CD4-positive, alpha-beta memory T cell (primary cell): ENCODE measurements around the gene METTL25. TPM values are rescaled to one million over a fixed set of nuclear protein-coding genes. Genes with fewer than 3 reads are reported as not detected.
"Not testable (repeated sequence)": the region's sequence is repeated elsewhere in the genome, so short reads cannot be mapped to it uniquely, and the experiment has no call there.

Source experiments
- CTCF ChIA-PET: fragments of 350-600 bp; sonication (Branson Sonifier 250); formaldehyde crosslinking; loops from one replicate; lab custom pipeline; 2021; ENCODE audit warnings: inconsistent platforms; ENCODE audit not compliant: partially characterized antibody; lab: Charles Lee
- POLR2A ChIA-PET: fragments of 350-600 bp; sonication (Branson Sonifier 250); formaldehyde crosslinking; loops from one replicate; lab custom pipeline; 2021; ENCODE audit not compliant: partially characterized antibody; lab: Charles Lee
- DNase-seq, 5 donors: peaks; one replicate each; pipeline versions ENCODE4 v3.0.0 to v3.0.0-alpha.2; 2020 to 2022; ENCODE audit warnings: mixed read lengths in 1 of 5
- H3K27ac ChIP-seq: one replicate; pipeline ENCODE4 v1.7.0; 2013; ENCODE audit warnings: low read depth, low read length
- H3K27me3 ChIP-seq: 2 replicates; pipeline ENCODE4 v1.7.0; 2013; ENCODE audit warnings: mild to moderate bottlenecking, low read length, moderate library complexity; ENCODE audit not compliant: insufficient read depth
- H3K36me3 ChIP-seq: 2 replicates; pipeline ENCODE4 v1.7.0; 2013; ENCODE audit warnings: mild to moderate bottlenecking, low read length, moderate library complexity; ENCODE audit not compliant: insufficient read depth
- H3K4me1 ChIP-seq: 2 replicates; pipeline ENCODE4 v1.7.0; 2013; ENCODE audit warnings: mild to moderate bottlenecking, low read length, moderate library complexity; ENCODE audit not compliant: insufficient read depth
- H3K4me3 ChIP-seq, 2 donors: one replicate each; pipeline ENCODE4 v1.7.0; 2013; ENCODE audit warnings: low read length in 2 of 2, mild to moderate bottlenecking in 1 of 2
- H3K9me3 ChIP-seq, 2 donors: one replicate each; pipeline ENCODE4 v1.7.0; 2013; ENCODE audit warnings: low read length in 2 of 2, control low read depth in 1 of 2; ENCODE audit not compliant: control insufficient read depth in 1 of 2
- H3K27ac Mint-ChIP-seq, 7 donors: one replicate each; pipeline ENCODE4 v1.8.0; 2020 to 2021; ENCODE audit warnings: mixed read lengths in 7 of 7, mild to moderate bottlenecking in 6 of 7, inconsistent platforms in 3 of 7, moderate library complexity in 3 of 7
- H3K27me3 Mint-ChIP-seq, 2 donors: one replicate each; pipeline ENCODE4 v1.8.0; 2020 to 2021; ENCODE audit warnings: mixed read lengths in 2 of 2
- H3K36me3 Mint-ChIP-seq, 2 donors: one replicate each; pipeline ENCODE4 v1.8.0; 2020 to 2021; ENCODE audit warnings: mixed read lengths in 2 of 2, inconsistent platforms in 1 of 2, mild to moderate bottlenecking in 1 of 2
- H3K4me1 Mint-ChIP-seq, 4 donors: one replicate each; pipeline ENCODE4 v1.8.0; 2020 to 2021; ENCODE audit warnings: mixed read lengths in 4 of 4, mild to moderate bottlenecking in 1 of 4
- H3K4me3 Mint-ChIP-seq, 8 donors: one replicate each; pipeline ENCODE4 v1.8.0; 2020 to 2021; ENCODE audit warnings: mixed read lengths in 8 of 8, mild to moderate bottlenecking in 7 of 8, moderate library complexity in 6 of 8, inconsistent platforms in 3 of 8
- H3K9me3 Mint-ChIP-seq, 8 donors: one replicate each; pipeline ENCODE4 v1.8.0; 2020 to 2021; ENCODE audit warnings: mixed read lengths in 8 of 8, mild to moderate bottlenecking in 5 of 8, inconsistent platforms in 3 of 8, moderate library complexity in 1 of 8
- intact Hi-C: fragments of 100-400 bp; cut with micrococcal nuclease; formaldehyde crosslinking; loops from one replicate; pipeline ENCODE4 v1.15.1; 2023
- polyA plus RNA-seq, 2 donors: library from polyadenylated mRNA; unstranded; fragments of 300-500 nt; fragmentation: Illumina TruSeq; gene quantifications; one replicate each; pipeline ENCODE4 v1.2.3, GENCODE V29; 2021
- total RNA-seq, 2 experiments: library from RNA; stranded (reverse); gene quantifications; one replicate each; pipeline ENCODE4 v1.2.3, GENCODE V29; 2021

The METTL25 gene
- total and polyA plus RNA-seq, 4 experiments from 2014 or later, result 9.9 to 26.3 (median 18.1) TPM

- Mint-ChIP-seq H3K4me1 (no peaks in the 10 kb centered on the region), H3K9me3 (no peaks in the 10 kb centered on the region), H3K4me3 (no peak overlapping the region), H3K27me3 (peaks cover 0 to 3% of the 10 kb centered on the region in 2 donors), H3K27ac (peak overlapping the region in 1 of 7 donors; percentile 23), H3K36me3 (no peaks in the 10 kb centered on the region)
- H3K9me3 ChIP-seq, result no peaks in the 10 kb centered on the region
- intact Hi-C loops, result no loop called here
- no peak overlapping the region for H3K4me3 ChIP-seq
- POLR2A ChIA-PET, result no interaction called here
- no peak overlapping the region for H3K27ac ChIP-seq
- no peaks in the 10 kb centered on the region for H3K36me3 ChIP-seq
- no peaks in the 10 kb centered on the region for H3K27me3 ChIP-seq
- no peak for DNase-seq
- CTCF ChIA-PET, result interaction anchor here (1.0 to 1.1 kb wide), 2 partner anchors 11 to 685 kb away, joined by 3 read pairs; no protein-coding TSS in a partner anchor
- no peaks in the 10 kb centered on the region for H3K4me1 ChIP-seq
Measured at GRCh38 chr12:82329508-82329907, 28.8 kb upstream of the METTL25 start.

GRCh38 chr12:82350161-82350560 lies 8.2 kb upstream of the METTL25 start:
- no peak overlapping the region for H3K27ac ChIP-seq
- H3K27me3 ChIP-seq, result no peaks in the 10 kb centered on the region
- CTCF ChIA-PET, result interaction anchor here (1.3 kb wide), 1 partner anchor 8 kb away, joined by 6 read pairs; the partner anchor contains the start of genes CCDC59 and METTL25
- peaks cover 14 to 55% of the 10 kb centered on the region in 2 donors for H3K36me3 Mint-ChIP-seq
- H3K9me3 ChIP-seq, result no peaks in the 10 kb centered on the region
- peaks cover 0 to 2% (median 0%) of the 10 kb centered on the region in 8 donors for H3K9me3 Mint-ChIP-seq
- H3K4me3 ChIP-seq, result no peak overlapping the region
- intact Hi-C loops, result no loop called here
- no peaks in the 10 kb centered on the region for H3K27me3 Mint-ChIP-seq
- no peak for DNase-seq
- peaks cover 22% of the 10 kb centered on the region for H3K36me3 ChIP-seq
- no peak overlapping the region for H3K4me3 Mint-ChIP-seq
- peaks cover 2 to 6% (median 4%) of the 10 kb centered on the region in 4 donors for H3K4me1 Mint-ChIP-seq
- POLR2A ChIA-PET, result no interaction called here
- peaks cover 4% of the 10 kb centered on the region for H3K4me1 ChIP-seq
- H3K27ac Mint-ChIP-seq, result peak overlapping the region in 1 of 7 donors; percentile 41

GRCh38 chr12:82351390-82351789 lies 6.9 kb upstream of the METTL25 start:
- intact Hi-C loops, result no loop called here
- H3K36me3 ChIP-seq, result peaks cover 34% of the 10 kb centered on the region

GRCh38 chr12:82357340-82357739 lies 989 bp upstream of the METTL25 start:
- Histone ChIP-seq H3K27me3 (no peaks in the 10 kb centered on the region), H3K4me3 (peak overlapping the region; percentile 94 to 96), H3K4me1 (peaks cover 43% of the 10 kb centered on the region), H3K9me3 (no peaks in the 10 kb centered on the region), H3K27ac (peak overlapping the region; percentile 96), H3K36me3 (peaks cover 29% of the 10 kb centered on the region)
- Mint-ChIP-seq H3K27me3 (peaks cover 2% of the 10 kb centered on the region in 2 donors), H3K4me3 (peak overlapping the region; percentile 96 to 100 (median 98)), H3K4me1 (peaks cover 35 to 65% (median 50%) of the 10 kb centered on the region in 4 donors), H3K9me3 (peaks cover 0 to 6% (median 0%) of the 10 kb centered on the region in 8 donors), H3K27ac (peak overlapping the region; percentile 98 to 100 (median 99)), H3K36me3 (peaks cover 40 to 52% of the 10 kb centered on the region in 2 donors)
- DNase-seq, result no peak
- CTCF ChIA-PET, result interaction anchor here (1.1 to 3.2 kb wide), 7 partner anchors 9 to 329 kb away, joined by 3 to 24 read pairs (median 4); partner anchors contain the start of gene TMTC2
- intact Hi-C loops, result no loop called here
- POLR2A ChIA-PET, result interaction anchor here (1.2 to 1.5 kb wide), 2 partner anchors 15 to 329 kb away, joined by 3 to 4 read pairs; partner anchors contain the start of gene TMTC2

More at GRCh38 chr12:82351390-82351789, 6.9 kb upstream of the METTL25 start:
- Mint-ChIP-seq H3K4me3 (no peak overlapping the region), H3K27ac (peak overlapping the region in 1 of 7 donors; percentile 48), H3K27me3 (no peaks in the 10 kb centered on the region), H3K4me1 (peaks cover 9 to 17% (median 15%) of the 10 kb centered on the region in 4 donors), H3K36me3 (peaks cover 24 to 67% of the 10 kb centered on the region in 2 donors), H3K9me3 (peaks cover 0 to 2% (median 0%) of the 10 kb centered on the region in 8 donors)
- no peak for DNase-seq
- Histone ChIP-seq H3K9me3 (no peaks in the 10 kb centered on the region), H3K4me3 (no peak overlapping the region), H3K4me1 (peaks cover 16% of the 10 kb centered on the region), H3K27me3 (no peaks in the 10 kb centered on the region), H3K27ac (no peak overlapping the region)
- CTCF ChIA-PET, result interaction anchor here (0.6 kb wide), 1 partner anchor 14 kb away, joined by 3 read pairs; no protein-coding TSS in a partner anchor
- POLR2A ChIA-PET, result no interaction called here

- H3K27ac ChIP-seq, result peak overlapping the region; percentile 96
- Mint-ChIP-seq H3K27ac (peak overlapping the region; percentile 98 to 100 (median 99)), H3K4me3 (peak overlapping the region; percentile 96 to 100 (median 98)), H3K27me3 (peaks cover 2% of the 10 kb centered on the region in 2 donors), H3K36me3 (peaks cover 40 to 52% of the 10 kb centered on the region in 2 donors), H3K9me3 (peaks cover 0 to 6% (median 0%) of the 10 kb centered on the region in 8 donors), H3K4me1 (peaks cover 37 to 69% (median 53%) of the 10 kb centered on the region in 4 donors)
- peaks cover 26% of the 10 kb centered on the region for H3K36me3 ChIP-seq
- ChIA-PET POLR2A (interaction anchor here (1.2 to 1.5 kb wide), 3 partner anchors 14 to 365 kb away, joined by 3 to 12 read pairs (median 5); partner anchors contain the start of gene TMTC2), CTCF (interaction anchor here (1.0 to 3.2 kb wide), 10 partner anchors 8 to 714 kb away, joined by 3 to 24 read pairs (median 5); partner anchors contain the start of gene TMTC2)
- peaks cover 43% of the 10 kb centered on the region for H3K4me1 ChIP-seq
- H3K9me3 ChIP-seq, result no peaks in the 10 kb centered on the region
- peak overlapping the region; percentile 94 to 96 for H3K4me3 ChIP-seq
- H3K27me3 ChIP-seq, result no peaks in the 10 kb centered on the region
- intact Hi-C loops, result loop anchor here (1.0 kb wide), 1 partner anchor 714 kb away; no protein-coding TSS in a partner anchor
- DNase-seq, result no peak
Measured at GRCh38 chr12:82357845-82358199, 507 bp upstream of the METTL25 start.

- H3K27ac Mint-ChIP-seq, result peak overlapping the region; percentile 98 to 100 (median 99)
- no peaks in the 10 kb centered on the region for H3K9me3 ChIP-seq
- ChIA-PET CTCF (interaction anchor here (0.9 to 3.2 kb wide), 8 partner anchors 9 to 417 kb away, joined by 3 to 24 read pairs (median 4); partner anchors contain the start of gene TMTC2), POLR2A (interaction anchor here (1.0 to 1.5 kb wide), 5 partner anchors 13 to 366 kb away, joined by 3 to 12 read pairs (median 3); partner anchors contain the start of gene TMTC2)
- peaks cover 14% of the 10 kb centered on the region for H3K36me3 ChIP-seq
- peaks cover 2% of the 10 kb centered on the region in 2 donors for H3K27me3 Mint-ChIP-seq
- intact Hi-C loops, result no loop called here
- DNase-seq, result no peak
- no peaks in the 10 kb centered on the region for H3K27me3 ChIP-seq
- peak overlapping the region; percentile 94 to 96 for H3K4me3 ChIP-seq
- peaks cover 0 to 6% (median 0%) of the 10 kb centered on the region in 8 donors for H3K9me3 Mint-ChIP-seq
- H3K27ac ChIP-seq, result peak overlapping the region; percentile 96
- peaks cover 40 to 73% (median 54%) of the 10 kb centered on the region in 4 donors for H3K4me1 Mint-ChIP-seq
- peaks cover 34 to 40% of the 10 kb centered on the region in 2 donors for H3K36me3 Mint-ChIP-seq
- H3K4me1 ChIP-seq, result peaks cover 43% of the 10 kb centered on the region
- H3K4me3 Mint-ChIP-seq, result peak overlapping the region; percentile 96 to 100 (median 98)
Measured at GRCh38 chr12:82359115-82359478, 768 bp downstream of the METTL25 start.

GRCh38 chr12:82360834-82361233 lies 2.5 kb downstream of the METTL25 start:
- H3K27me3 ChIP-seq, POLR2A ChIA-PET, H3K9me3 Mint-ChIP-seq, H3K36me3 ChIP-seq, intact Hi-C loops, CTCF ChIA-PET, H3K4me3 ChIP-seq, H3K27me3 Mint-ChIP-seq, H3K27ac ChIP-seq, DNase-seq, H3K9me3 ChIP-seq: not testable (repeated sequence)
- peaks cover 22 to 25% of the 10 kb centered on the region in 2 donors for H3K36me3 Mint-ChIP-seq
- H3K4me1 Mint-ChIP-seq, result peaks cover 32 to 71% (median 48%) of the 10 kb centered on the region in 4 donors
- peaks cover 33% of the 10 kb centered on the region for H3K4me1 ChIP-seq
- H3K27ac Mint-ChIP-seq, result peak overlapping the region in 1 of 7 donors; percentile 70
- peak overlapping the region in 1 of 8 donors; percentile 22 for H3K4me3 Mint-ChIP-seq
